GM18873 (cell line): Measurements from ENCODE around the gene PPP1R14D.
"Not testable (repeated sequence)": the region's sequence is repeated elsewhere in the genome, so short reads cannot be mapped to it uniquely, and the experiment has no call there.

Experiments
- ATAC-seq: cut with Tn5 transposase; IDR thresholded peaks from one replicate; pipeline ENCODE4 v1.9.1; 2021; ENCODE audit warnings: mild to moderate bottlenecking, moderate library complexity, moderate number of reproducible peaks; ENCODE audit not compliant: unreplicated experiment, low FRiP score

PPP1R14D gene

GRCh38 chr15:40828447-40829036, at the start of gene PPP1R14D:
Gene PPP1R14D (minus strand): TSS chr15:40828708. CDS start chr15:40828641, 67 bp downstream.
- no peak for ATAC-seq

DNA sequence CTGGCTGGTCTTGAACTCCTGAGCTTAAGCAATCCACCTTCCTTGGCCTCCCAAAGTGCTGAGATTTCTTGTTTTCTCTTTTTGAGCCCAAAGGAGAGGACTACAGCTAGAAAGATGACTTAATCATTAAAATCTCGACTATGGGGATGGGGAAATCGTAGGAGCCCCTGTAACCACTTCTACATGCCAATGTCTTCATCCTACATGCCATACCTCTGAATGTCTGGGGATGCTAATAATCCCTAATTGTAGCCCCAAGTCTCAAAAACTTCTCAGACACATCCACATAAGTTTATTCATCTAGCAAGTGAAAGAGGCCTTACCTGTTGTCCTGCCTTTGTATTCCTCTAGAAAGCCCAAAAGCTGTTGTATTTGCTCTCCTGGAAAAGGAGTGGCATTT, 49.2 kb upstream of the PPP1R14D start:
- no peak for ATAC-seq

DNA sequence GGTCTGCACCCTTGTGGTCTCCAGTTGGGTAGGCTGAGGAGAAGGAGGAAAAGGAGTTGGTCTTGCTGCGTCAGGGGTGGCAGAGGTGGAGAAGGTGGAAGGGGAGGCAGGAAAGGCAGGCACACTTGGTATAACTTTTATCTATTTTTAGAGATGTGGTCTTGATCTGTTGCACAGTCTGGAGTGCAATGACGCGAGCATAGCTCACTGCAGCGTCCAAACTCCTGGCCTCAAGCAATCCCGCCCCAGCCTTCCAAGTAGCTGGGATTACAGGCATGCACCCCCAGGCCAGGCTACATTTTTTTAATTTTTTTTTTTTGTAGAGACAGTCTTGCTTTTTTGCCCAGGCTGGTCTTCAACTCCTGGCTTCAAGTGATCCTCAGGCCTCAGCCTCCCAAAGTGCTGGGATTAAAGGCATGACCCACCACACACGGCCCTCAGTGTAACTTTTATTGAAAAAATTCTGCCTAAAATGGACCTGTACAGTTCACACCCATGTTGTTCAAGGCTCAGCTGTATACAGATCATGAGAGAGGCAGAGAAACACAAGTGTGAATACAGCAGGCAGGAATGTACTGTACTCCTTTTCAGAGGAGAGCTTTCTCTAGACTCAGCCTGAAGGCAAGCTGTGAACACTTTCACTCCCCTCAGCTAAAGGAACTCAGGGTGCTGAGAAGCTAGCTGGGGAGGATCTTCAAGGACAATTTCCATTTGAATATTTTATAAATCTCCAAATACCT, 47.7 kb upstream of the PPP1R14D start:
- no peak for ATAC-seq

DNA sequence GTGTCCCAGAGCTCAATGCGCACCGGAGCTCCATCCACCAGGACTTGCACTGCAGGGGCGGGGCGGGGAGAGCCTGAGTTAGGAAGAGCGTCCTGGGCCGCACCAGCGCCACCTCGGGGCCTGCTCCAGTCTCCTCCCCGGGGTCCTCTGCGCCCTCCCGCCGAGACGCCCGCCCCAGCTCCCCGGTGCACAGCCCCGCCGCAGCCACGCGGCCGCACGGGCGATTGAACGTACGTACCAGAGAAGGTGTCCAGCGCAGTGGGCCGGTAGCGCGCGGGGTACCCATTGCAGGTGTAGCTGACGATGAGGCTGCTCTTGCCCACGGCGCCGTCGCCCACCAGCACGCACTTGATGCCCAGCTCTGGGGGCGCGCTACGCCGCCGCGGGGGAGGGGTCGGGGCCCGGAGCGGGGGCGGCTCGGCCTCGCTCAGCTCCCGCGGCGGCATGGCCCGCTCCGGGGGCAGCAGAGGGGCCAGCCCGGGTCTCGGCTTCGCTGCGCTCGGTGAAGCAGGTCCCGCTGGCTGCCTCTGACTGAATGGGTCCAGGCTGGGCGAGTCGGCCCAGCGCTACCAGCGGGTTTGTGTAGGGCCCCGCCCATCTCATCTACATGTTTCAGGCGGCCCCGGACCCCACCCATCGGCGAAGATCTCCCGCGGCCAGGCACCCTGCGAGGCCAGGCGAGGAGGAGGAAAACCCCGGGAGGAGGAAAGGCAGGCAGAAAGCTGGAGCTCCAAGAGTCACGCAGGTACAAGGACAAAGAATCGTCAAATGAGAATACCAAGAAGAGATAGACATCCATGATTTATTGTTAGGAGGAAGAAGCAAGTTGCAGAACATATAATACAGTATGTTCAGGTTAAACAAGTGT, 45.4 kb upstream of the PPP1R14D start, which contains the start of gene RHOV:
TSS of gene RHOV (minus strand) at position 541 of the 868 bp plus-strand sequence. CDS start at position 446, 95 bp downstream.
- ATAC-seq, result no peak

- ATAC-seq, result no peak
Measured at GRCh38 chr15:40872791-40873693, 44.5 kb upstream of the PPP1R14D start.

GRCh38 chr15:40871749-40872617, 43.5 kb upstream of the PPP1R14D start:
- ATAC-seq, result no peak

GRCh38 chr15:40870716-40871115, 42.2 kb upstream of the PPP1R14D start:
- ATAC-seq, result no peak

DNA sequence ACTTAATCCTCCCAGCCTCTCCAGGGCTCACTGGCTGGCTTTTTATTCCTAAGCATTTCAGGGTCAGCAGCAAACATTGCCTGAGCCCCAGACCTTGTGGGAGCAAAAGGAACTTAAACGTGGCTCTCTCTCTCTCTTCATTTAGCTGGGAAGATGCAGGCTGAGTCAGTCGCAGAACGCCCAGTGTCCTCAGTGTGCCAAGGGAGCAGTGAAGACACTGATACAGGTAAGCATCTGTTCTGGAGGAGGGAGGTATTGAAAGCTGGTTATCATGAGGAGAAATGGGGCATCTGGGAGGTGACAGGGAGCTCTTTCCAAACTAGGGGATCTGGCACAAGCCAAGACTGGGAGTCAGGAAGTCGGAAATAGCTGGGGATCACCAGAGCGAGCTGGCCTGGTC, 41.2 kb upstream of the PPP1R14D start:
- ATAC-seq, result no peak

DNA sequence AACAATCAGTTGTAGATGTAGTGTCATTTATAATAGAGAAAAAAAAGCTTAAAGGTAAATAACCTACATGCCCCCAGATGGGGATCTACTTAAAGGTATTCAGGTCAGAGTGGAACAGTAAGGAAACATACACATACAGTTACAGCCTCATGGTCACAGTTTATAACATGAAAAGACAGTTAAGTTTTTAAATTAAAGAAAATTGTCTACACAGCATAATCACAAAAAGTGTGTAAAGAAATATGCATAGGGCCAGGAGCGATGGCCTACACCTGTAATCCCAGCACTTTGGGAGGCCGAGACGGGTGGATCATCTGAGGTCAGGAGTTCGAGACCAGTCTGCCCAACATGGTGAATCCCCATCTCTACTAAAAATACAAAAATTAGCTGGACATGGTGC, 38.7 kb upstream of the PPP1R14D start:
- no peak for ATAC-seq

DNA sequence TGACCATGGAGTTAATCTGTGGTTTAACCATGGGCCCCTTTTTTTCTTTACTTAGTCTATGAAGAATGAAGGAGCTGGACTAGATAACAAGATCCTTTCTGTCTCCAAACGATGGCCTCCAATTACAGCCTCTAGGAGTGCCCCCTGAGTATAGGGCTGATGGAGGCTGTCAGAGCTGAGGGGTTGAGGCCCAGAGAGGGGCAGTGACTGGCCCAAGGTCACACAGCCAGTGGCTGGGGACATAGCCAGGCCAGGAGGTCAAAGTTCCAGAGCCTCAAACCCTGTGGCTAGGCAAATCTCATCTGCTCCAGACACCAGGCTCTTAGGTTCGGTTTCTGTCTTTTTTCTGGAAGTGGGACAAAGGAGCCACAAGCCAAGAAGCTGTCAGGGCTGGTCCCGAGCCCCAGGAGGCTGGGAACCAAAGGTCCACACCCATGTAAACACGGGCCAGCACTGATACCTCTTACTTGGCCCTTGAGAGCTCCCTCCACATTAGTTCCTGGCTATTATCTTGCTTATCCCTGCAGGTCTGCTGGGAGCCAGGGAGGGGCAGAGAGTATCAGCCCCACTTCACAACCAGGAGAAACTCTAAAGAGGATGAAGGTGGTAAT, 35.3 kb upstream of the PPP1R14D start:
- no peak for ATAC-seq

- ATAC-seq, result not testable (repeated sequence)
Measured at GRCh38 chr15:40861147-40861546, 32.6 kb upstream of the PPP1R14D start.

- no peak for ATAC-seq
Measured at GRCh38 chr15:40859206-40859851, 30.8 kb upstream of the PPP1R14D start.

DNA sequence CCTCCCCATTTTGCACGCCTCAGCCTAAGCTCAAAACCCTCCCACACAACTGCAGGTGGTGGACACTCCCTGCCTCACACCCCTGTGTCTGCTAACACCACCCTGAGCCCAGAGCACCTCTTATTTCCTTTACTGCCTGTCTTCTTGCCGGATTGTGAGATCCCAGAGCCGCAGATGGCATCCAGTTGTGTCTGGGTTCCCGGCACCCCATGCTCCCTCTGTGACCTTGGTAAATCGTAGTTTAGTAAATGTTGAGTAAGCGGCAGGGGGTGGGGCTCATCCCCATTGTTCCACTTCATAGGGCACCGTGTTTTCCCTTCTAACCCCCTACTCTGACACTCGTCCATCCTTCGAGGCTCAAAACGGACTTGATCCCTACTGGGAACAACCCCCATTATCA, 30.2 kb upstream of the PPP1R14D start:
- ATAC-seq, result no peak

GRCh38 chr15:40857601-40858341, 29.3 kb upstream of the PPP1R14D start:
- no peak for ATAC-seq

GRCh38 chr15:40856746-40857145, 28.2 kb upstream of the PPP1R14D start:
- no peak for ATAC-seq

DNA sequence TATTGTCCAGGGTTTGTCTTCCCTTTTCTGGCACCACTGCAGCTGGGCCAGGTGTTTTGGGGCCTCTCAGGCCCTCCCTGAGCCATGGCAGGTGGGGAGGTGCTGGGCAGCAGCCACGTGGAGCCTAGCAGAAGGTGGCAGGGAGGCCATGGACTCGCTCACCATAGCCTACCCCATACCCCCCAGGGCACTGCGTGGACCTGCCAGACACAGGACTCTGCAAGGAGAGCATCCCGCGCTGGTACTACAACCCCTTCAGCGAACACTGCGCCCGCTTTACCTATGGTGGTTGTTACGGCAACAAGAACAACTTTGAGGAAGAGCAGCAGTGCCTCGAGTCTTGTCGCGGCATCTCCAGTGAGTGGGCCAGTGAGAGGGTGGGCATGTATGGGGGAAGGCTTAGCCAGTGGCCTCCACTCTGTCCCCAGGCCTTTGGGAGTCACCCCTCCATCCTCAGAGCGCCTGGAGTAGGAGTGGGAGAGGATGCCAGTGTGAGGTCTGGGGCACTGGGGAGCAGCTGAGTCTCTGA, 27.3 kb upstream of the PPP1R14D start:
- no peak for ATAC-seq

DNA sequence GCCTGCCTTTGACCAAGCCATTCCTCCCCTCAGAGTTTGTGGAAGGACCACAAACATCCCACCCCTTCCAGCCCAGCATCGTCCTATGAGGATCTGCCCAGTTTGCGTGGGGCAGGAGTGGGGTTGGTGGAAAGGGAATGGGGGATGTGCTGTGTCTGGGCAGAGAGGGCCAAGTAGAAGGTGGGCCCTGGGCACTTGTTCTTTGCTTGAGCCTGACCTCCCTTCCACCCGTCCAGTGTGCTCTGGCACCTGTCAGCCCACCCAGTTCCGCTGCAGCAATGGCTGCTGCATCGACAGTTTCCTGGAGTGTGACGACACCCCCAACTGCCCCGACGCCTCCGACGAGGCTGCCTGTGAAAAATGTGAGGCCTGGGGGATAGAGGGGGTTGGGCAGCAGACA, 25.7 kb upstream of the PPP1R14D start:
- no peak for ATAC-seq
